IPS-NIHi11 (cell line): ENCODE data around the gene CACNA1H.

Source experiments
- DNase-seq: peaks from one replicate; pipeline ENCODE4 v3.0.0; 2012; ENCODE audit warnings: mixed read lengths, low spot score

Gene CACNA1H

DNA sequence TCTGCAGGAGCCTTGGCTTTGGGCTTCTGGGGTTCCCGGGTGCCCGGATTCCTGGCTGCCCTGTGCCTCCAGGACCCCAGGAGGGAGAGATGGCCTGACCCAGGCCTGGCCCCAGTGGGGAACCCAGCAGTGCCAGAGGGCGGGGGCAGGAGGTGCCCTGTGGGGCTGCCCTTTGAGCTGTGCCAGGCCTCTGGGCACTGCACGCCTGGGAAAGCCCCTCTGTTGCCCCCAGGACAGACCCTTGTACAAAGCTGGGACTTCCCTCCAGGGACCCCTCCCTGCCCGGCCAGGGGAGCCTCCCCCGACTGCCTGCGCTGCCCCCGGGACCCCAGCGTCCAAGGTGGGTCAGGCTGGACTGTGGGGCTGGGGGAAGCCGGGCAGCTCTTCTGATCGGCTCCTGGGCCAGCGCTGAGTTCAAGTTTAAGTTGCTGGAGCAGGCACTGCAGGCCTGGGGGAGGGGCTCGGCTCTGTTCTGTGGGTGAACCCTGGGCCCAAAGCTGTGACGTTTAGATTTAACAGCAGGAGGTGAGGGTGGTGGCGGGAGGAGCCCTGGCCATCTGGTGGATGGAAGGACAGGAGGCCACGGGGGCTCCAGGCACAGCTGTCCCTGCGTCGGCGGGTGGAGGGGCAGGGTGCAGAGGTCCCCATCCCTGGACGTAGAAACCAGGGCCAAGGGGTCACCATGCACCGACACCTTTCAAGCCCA, 29.2 kb upstream of the CACNA1H start:
- DNase-seq, result no peak

- DNase-seq, result no peak
These were observed 28.6 kb upstream of the CACNA1H start for GRCh38 chr16:1124291-1124690.

DNA sequence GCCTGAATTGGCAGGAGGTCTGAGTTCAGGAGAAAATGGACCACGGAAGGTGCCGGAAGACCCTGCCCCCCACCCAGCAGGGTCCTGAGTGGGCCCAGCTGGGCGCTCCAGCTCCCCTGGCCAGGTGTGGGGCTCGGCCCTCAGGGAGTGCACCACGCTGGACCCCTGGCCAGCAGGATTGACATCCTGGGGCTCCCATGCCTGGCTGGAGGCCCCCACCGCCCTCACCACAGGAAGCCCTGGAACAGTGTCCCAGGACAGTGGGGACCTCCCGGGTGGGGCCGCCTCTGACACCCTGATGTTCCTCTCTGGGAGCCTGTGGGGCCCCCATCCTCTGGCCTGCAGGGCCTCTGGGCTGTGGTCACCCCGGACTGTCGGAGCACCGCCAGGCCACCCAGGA, 28.1 kb upstream of the CACNA1H start:
- no peak for DNase-seq

GRCh38 chr16:1125471-1125870, 27.4 kb upstream of the CACNA1H start:
- DNase-seq, result peak; percentile 57

DNA sequence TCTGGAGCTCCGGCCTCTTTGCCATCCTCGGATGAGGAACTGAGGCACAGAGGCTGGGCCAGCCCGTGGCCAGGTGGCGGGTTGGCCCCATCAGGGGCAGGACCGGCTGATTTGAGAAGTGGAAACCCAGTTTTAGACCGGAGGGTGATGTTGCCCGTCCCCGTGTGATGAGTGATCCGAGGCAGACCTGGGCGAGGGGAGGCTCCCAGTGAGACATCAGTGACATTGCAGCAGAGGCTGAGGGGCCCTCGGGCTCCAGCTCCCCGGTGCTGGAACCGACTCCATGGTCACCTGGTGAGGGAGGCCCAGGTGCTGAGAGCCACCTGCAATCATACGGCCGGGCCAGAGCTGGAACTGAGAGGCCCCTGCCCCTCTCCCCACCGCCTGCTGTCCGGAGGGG, 26.9 kb upstream of the CACNA1H start:
- no peak for DNase-seq

DNA sequence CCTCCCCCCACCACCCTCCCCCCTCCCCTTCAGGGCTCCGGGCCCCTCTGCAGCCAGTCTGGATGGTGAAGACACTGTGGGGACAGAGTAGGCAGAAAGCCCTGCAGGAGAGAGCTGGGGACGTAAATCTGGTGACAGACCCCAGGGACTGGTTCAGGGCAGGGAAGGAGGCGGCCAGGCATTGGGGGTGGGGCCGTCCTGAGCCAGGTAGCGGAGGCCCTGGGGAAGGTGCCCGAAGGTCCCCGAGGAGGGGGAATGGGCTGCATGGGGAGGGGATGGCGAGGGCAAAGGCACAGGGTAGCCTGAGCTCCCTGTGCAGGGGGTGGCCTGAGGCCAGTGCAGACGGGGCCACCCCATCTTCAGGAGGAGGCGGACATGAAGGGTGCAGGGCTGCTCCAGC, 26.3 kb upstream of the CACNA1H start:
- DNase-seq, result no peak

GRCh38 chr16:1127101-1127500, 25.8 kb upstream of the CACNA1H start:
- no peak for DNase-seq

GRCh38 chr16:1127971-1128715, 24.8 kb upstream of the CACNA1H start:
- DNase-seq, result no peak

GRCh38 chr16:1129106-1129960, 23.6 kb upstream of the CACNA1H start:
- no peak for DNase-seq

DNA sequence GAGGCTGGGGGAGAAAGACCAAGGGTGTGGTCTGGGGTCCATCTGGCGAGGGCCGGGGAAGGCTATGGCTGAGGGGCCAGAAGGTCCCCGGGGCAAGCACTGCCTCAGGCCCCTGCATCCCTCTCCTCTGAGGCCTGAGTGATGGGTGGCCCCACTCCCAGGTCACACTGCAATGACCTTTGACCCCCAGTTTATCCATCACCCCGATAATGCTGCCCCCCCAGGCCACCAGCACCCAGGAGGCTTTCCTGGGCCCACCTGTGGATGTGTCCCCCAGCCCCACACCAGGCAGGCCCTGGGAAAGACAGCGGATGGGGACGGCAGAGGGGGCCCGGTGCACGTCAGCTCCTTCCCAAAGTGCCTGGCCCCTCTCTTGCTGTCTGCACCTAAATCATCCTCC, 22.5 kb upstream of the CACNA1H start:
- DNase-seq, result no peak

DNA sequence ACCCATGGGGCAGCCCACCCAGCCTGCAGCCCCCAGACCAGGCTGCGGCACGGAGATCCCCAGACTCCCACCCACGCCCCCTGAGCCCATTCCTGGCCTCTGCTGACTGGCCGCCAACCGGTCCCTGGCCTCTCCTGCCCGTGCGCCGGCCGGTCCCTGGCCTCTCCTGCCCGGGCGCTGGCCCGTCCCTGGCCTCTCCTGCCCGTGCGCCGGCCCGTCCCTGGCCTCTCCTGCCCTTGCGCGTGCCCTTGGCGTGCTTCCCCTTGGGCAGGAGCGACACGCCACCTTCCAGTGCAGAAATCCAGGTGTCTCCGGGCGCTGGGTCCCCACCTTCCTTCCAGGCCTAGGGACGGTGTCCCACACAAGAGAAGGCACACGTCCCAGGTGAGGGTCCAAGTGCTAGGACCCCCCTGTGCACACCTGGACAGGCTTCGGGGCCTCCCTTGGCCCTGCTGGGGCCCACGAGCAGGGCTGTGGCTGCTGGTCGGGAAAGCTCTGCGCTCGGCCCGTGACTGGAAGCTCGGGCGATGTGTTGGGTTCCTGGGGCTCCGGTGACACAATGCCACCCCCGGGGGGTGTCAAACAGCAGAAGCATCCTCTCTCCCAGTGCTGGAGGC, 21.4 kb upstream of the CACNA1H start:
- DNase-seq, result no peak

DNA sequence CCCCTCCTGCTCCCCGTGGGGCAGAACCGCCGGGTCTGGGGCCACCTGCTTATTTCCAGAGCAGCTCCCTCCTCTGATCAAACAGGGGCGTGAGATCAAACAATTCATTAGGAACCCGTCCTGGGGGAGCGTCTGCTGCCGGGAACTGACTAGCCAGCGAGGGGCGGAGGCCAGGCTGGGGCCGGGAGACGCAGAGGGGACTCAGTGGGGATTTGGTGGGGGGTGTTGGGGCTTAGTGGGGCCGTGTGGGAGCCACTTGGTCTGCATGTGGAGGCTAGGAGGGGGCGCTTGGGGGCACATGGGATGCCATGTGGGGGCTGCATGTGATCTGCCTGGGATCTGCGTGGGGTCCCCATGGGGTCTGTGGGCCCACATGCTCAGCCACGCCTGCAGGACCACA, 20.5 kb upstream of the CACNA1H start:
- no peak for DNase-seq

- DNase-seq, result no peak
These were observed 19.6 kb upstream of the CACNA1H start for GRCh38 chr16:1133271-1133670.

DNA sequence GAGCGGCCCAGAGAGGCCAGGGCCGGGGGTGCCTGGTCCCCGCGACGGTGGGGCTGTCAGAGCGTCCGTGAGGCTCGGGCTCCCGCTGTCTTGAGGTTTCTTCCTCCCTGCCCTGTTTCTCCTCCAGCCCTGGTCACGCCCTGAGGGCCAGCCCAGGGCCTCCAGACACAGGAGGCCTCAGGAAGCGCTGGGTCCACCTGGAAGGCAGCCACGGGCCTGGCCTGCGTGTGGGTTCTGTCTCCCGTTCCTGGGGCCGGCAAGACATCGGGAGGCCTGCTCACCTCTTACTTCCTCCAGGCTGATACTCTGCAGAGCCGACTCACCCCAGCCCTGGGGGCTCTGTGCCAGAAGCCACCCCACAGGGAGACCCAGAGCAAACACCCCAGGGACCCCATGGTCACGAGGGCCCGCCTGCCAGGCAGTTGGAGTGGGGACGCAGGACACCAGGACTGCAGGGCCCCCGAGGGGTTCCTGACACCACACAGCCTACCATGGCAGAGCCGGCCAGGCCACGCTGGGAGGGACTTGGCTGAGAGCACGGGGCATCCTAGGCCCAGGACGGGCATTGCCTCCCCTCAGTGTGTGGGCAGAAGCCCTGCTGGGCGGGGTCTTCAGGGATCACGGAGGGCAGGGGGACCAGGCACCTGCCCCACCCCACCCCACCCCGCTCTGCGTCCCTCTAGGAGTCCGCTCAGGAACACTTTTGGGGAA, 18.9 kb upstream of the CACNA1H start:
- no peak for DNase-seq

- DNase-seq, result no peak
These were observed 18.0 kb upstream of the CACNA1H start for GRCh38 chr16:1134776-1135458.

DNA sequence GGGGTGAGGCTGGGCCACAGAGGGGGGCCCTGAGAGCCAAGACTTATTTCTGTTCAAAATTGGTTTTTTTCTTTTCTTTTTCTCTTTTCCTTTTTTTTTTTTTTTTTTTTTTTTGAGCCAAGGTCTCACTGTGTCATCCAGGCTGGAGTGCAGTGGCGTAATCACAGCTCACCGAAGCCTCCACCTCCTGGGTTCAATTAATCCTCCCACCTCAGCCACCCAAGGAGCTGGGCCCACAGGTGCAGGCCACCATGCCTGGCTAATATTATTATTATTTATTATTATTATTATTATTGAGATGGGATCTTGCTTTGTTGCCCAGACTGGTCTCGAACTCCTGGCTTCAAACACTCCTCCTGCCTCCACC, 17.5 kb upstream of the CACNA1H start:
- DNase-seq, result no peak

DNA sequence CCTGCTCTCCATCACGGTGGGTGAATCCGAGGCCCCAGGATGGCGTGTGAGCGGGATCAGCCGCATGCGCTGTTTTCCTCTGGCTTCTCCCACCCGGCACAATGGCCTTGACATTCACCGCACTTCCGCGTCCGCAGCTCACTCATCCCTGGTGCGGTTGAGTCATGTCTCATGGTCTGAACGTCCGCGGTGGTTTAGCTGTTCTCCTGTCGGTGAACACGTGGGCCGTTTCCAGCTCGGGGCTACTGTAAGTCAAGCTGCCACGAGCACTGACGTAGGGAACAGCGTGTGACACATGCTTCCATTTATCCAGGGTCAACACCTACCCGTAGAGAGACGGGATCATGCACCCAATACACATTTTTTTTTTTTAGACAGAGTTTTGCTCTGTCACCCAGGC, 15.3 kb upstream of the CACNA1H start:
- DNase-seq, result no peak

GRCh38 chr16:1140582-1141162, 12.2 kb upstream of the CACNA1H start:
- DNase-seq, result no peak

DNA sequence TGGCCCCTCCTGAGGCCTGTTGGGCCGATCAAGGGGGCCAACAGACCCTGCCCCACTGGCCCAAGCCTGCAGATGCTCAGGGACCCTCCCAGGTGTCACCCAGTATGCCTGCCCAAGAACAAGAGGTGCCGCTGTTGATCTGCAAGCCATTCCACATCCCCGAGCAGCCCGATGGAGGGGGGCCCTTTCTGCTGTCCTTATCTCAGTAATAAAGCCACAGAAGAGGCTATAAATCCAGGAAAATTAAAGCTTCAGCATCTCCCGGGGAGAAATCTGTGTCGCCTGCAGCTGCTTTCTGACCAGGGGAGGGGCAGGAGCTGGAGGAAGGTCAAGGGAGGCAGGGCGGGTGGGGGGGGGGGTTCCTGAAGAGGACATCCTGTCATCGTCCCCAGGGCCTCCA, 11.7 kb upstream of the CACNA1H start:
- no peak for DNase-seq

DNA sequence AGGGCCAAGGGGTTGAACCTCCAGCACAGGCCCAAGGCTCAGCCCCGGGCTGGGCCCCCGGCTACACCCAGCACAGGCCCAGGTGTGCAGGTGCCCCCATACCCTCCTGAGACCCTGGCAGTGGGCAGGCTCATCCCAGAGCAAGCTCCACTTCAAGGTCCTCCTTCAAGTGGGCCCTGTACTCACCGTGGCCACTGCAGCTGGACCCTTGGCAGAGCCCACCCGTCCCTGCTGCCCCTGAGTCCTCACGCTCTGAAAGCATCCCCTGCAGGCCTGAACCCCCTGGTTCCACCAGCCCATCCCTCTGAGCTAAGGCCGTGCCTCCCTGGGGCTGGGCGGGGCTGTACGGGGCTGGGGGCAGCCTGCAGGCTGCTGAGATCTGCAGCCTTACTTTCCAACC, 11.2 kb upstream of the CACNA1H start:
- DNase-seq, result no peak

DNA sequence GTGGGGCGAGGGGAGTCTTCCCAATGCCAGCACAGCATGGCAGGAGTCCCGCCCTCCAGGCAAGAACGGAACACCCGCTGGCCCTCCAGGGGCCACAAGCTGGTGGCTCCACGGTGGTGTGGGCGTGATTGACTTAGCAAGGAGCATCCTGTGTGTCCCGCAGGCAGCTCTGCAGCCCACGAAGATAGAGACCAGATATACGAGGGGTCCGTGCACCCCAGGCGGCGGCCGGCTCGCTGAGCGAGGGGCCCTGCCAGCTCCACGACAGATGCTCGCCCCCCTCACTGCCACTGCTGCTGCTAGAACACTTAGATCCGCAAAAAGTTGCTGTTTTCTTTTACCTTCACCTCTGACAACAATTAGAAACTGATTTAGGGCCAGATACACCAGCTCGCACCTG, 10.0 kb upstream of the CACNA1H start:
- no peak for DNase-seq
